ENCODE measurements around the gene PLAC8. TPM values are rescaled to one million over a fixed set of nuclear protein-coding genes. Genes with fewer than 3 reads are reported as not detected.

Gene PLAC8, protein sequence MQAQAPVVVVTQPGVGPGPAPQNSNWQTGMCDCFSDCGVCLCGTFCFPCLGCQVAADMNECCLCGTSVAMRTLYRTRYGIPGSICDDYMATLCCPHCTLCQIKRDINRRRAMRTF
- total RNA-seq: 100 to 1,000 TPM in 1 of 2 experiments, 10 to 100 TPM in 1; 88.7 to 101 TPM

DNA sequence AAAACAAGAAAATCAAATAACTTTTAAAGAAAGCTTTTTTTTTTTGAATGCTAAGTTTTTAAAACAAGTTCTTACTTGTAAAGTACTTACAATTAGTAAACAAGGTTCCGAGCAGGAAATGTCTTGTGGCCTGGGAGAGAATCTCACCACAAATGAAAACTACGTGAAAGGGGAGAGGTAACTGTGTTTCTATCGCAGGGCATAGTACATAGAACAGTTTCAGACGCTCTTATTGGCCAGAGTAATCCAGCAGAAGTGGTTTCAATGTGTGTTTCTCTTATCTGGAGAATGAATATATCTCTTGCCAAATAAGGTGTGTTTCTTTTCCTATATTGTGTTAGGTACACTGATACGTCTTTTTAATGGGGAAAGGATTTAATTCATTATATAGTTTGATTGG is at the start of gene PLAC8:
Gene PLAC8 (minus strand): TSS at position 154 of the 400 bp plus-strand sequence. CDS start 6,808 bp downstream, outside the sequence.
- peaks cover 18% of the 10 kb centered on the region for H3K36me3 Mint-ChIP-seq (ENCODE audit: low read depth)
- intact Hi-C loops (cut with micrococcal nuclease): loop anchor here (1.0 to 10.0 kb wide), 4 partner anchors 42 to 210 kb away; partner anchors contain the start of gene THAP9
- H3K27me3 Mint-ChIP-seq: no peaks in the 10 kb centered on the region
- H3K27ac Mint-ChIP-seq: peak within 1 kb of the TSS; percentile 95
- ChIA-PET POLR2A (interaction anchor here (0.6 to 2.7 kb wide), 7 partner anchors 9 to 135 kb away, joined by 3 to 13 read pairs (median 4); no protein-coding TSS in a partner anchor), CTCF (interaction anchor here (0.6 to 4.7 kb wide), 11 partner anchors 14 to 152 kb away, joined by 3 to 31 read pairs (median 3); partner anchors contain the start of gene COPS4)
- peaks cover 37% of the 10 kb centered on the region for H3K4me1 Mint-ChIP-seq (ENCODE audit: low read depth)
- TF ChIP-seq, protein P1, sequence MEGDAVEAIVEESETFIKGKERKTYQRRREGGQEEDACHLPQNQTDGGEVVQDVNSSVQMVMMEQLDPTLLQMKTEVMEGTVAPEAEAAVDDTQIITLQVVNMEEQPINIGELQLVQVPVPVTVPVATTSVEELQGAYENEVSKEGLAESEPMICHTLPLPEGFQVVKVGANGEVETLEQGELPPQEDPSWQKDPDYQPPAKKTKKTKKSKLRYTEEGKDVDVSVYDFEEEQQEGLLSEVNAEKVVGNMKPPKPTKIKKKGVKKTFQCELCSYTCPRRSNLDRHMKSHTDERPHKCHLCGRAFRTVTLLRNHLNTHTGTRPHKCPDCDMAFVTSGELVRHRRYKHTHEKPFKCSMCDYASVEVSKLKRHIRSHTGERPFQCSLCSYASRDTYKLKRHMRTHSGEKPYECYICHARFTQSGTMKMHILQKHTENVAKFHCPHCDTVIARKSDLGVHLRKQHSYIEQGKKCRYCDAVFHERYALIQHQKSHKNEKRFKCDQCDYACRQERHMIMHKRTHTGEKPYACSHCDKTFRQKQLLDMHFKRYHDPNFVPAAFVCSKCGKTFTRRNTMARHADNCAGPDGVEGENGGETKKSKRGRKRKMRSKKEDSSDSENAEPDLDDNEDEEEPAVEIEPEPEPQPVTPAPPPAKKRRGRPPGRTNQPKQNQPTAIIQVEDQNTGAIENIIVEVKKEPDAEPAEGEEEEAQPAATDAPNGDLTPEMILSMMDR (IDR thresholded peaks at IDR 0.05): no peak
- peak within 1 kb of the TSS; percentile 84 for H3K4me3 Mint-ChIP-seq
- no peaks in the 10 kb centered on the region for H3K9me3 Mint-ChIP-seq
- ATAC-seq (peak; percentile 54), DNase-seq (peak; percentile 67)

DNA sequence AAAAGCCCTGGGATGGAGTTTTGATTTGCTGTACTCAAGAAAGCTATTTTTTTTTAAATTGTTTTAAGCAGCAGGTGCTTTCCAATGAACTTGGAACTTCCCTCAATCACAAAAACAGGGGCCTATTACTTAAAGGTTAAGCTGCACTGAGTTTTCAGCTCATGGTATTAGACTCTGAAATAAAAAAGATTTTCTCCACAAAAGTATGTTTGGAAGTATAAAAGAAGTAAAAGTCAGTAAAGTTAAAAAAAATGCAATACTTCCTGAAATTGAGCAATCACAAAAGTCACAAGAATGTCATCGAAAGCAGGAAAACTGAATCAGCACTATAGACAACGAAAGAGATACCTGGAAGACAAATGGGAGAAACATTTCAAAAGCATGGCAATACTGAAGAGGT is 38.9 kb upstream of the PLAC8 start:
- POLR2A ChIA-PET: interaction anchor here (0.7 kb wide), 1 partner anchor 1557 kb away, joined by 3 read pairs; no protein-coding TSS in a partner anchor

DNA sequence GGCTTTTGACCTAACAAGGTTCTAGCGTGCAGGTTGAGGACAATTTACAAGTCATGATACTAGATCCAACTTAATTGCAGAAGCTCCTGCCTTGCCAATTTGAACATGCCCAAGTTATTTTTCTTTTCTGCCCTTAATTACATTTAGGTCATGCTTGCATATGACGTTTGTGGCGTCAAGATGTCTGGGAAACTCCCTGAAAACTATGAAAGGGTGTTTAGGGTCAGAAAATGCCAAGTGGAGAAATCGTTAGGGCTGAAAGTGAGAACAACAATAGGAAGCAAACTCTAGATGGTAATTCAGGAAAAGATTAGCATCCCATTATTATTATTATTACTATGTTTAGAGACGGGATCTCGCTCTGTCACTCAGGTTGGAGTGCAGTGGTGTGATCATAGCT is 38.2 kb upstream of the PLAC8 start:
- Mint-ChIP-seq H3K9me3 (peaks cover 14% of the 10 kb centered on the region), H3K27ac (no peak overlapping the region), H3K4me1 (ENCODE audit: low read depth) (peaks cover 13% of the 10 kb centered on the region), H3K36me3 (ENCODE audit: low read depth) (no peaks in the 10 kb centered on the region), H3K27me3 (no peaks in the 10 kb centered on the region), H3K4me3 (no peak overlapping the region)
- TF ChIP-seq, protein P1 (IDR thresholded peaks at IDR 0.05): no peak
- CTCF ChIA-PET: interaction anchor here (1.2 to 1.7 kb wide), 3 partner anchors 12 to 107 kb away, joined by 3 to 5 read pairs (median 3); no protein-coding TSS in a partner anchor
- intact Hi-C loops (cut with micrococcal nuclease): no loop called here
- POLR2A ChIA-PET: interaction anchor here (0.7 kb wide), 1 partner anchor 1558 kb away, joined by 3 read pairs; no protein-coding TSS in a partner anchor
- no peak for DNase-seq
- ATAC-seq: no peak

More for the DNA sequence above, 38.9 kb upstream of the PLAC8 start:
- CTCF ChIA-PET: interaction anchor here (1.2 to 1.7 kb wide), 4 partner anchors 13 to 107 kb away, joined by 3 to 5 read pairs (median 3); no protein-coding TSS in a partner anchor
- H3K4me1 Mint-ChIP-seq (ENCODE audit: low read depth): peaks cover 13% of the 10 kb centered on the region
- TF ChIP-seq, protein P1 (IDR thresholded peaks at IDR 0.05): no peak
- H3K4me3 Mint-ChIP-seq: no peak overlapping the region
- peaks cover 14% of the 10 kb centered on the region for H3K9me3 Mint-ChIP-seq
- ATAC-seq (no peak), DNase-seq (no peak)
- no peaks in the 10 kb centered on the region for H3K36me3 Mint-ChIP-seq (ENCODE audit: low read depth)
- intact Hi-C loops (cut with micrococcal nuclease): no loop called here
- no peak overlapping the region for H3K27ac Mint-ChIP-seq
- no peaks in the 10 kb centered on the region for H3K27me3 Mint-ChIP-seq

DNA sequence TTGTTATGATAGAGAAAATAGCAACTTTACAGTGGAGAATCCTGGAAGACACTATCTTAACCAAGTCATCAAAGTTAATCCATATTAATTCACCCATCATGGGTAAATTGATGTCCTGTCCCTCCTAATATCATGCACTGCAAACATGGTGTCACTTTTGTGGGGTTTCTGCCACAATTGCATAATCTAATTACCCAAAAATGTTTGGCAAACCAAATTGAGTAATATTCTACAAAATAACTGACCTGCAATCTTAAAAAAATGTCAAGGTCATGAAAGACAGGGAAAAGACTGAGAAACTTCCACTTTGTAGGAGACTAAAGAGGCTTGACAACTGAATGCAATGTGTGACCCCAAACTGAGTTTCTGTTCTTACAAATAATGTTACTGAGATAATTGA is 37.1 kb upstream of the PLAC8 start:
- ChIA-PET CTCF (interaction anchor here (1.7 kb wide), 1 partner anchor 109 kb away, joined by 5 read pairs; no protein-coding TSS in a partner anchor), POLR2A (no interaction called here)
- intact Hi-C loops (cut with micrococcal nuclease): no loop called here
- Mint-ChIP-seq H3K9me3 (peaks cover 13% of the 10 kb centered on the region), H3K27ac (no peak overlapping the region), H3K27me3 (no peaks in the 10 kb centered on the region), H3K4me3 (no peak overlapping the region), H3K4me1 (ENCODE audit: low read depth) (peaks cover 13% of the 10 kb centered on the region), H3K36me3 (ENCODE audit: low read depth) (no peaks in the 10 kb centered on the region)
- TF ChIP-seq, protein P1 (IDR thresholded peaks at IDR 0.05): no peak
- DNase-seq: no peak
- no peak for ATAC-seq
